ENCODE data around the gene FDXACB1.

The FDXACB1 gene

DNA sequence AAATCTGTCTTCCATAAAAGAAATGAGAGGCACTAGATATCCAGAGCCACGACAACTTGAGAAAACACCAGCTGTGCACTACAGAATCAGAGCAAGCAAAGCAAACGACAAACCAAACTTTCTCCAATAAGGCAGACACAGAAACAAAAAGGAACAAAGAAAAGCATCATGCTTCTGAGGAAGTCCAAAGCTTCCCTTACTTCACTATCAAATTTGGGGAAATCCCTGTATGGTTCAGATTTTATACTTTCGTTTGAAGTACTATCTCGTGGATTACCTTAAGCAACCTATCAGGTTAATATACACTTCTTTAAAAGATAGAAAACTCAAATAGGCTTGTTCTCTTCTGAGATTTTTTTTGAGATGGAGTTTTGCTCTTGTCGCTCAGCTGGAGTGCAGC, 35.3 kb downstream of the FDXACB1 start:
- H3K9me3 ChIP-seq (ENCODE audit: severe bottlenecking), result no peaks in the 10 kb centered on the region
- TF ChIP-seq, protein P1, sequence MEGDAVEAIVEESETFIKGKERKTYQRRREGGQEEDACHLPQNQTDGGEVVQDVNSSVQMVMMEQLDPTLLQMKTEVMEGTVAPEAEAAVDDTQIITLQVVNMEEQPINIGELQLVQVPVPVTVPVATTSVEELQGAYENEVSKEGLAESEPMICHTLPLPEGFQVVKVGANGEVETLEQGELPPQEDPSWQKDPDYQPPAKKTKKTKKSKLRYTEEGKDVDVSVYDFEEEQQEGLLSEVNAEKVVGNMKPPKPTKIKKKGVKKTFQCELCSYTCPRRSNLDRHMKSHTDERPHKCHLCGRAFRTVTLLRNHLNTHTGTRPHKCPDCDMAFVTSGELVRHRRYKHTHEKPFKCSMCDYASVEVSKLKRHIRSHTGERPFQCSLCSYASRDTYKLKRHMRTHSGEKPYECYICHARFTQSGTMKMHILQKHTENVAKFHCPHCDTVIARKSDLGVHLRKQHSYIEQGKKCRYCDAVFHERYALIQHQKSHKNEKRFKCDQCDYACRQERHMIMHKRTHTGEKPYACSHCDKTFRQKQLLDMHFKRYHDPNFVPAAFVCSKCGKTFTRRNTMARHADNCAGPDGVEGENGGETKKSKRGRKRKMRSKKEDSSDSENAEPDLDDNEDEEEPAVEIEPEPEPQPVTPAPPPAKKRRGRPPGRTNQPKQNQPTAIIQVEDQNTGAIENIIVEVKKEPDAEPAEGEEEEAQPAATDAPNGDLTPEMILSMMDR (IDR thresholded peaks at IDR 0.05; ENCODE audit: poor library complexity, severe bottlenecking), result no peak
- H3K27me3 ChIP-seq (ENCODE audit: insufficient read depth, poor library complexity, severe bottlenecking), result no peaks in the 10 kb centered on the region
- no peak overlapping the region for H3K4me3 ChIP-seq (ENCODE audit: severe bottlenecking)
- peaks cover 23% of the 10 kb centered on the region for H3K4me1 ChIP-seq (ENCODE audit: insufficient read depth, poor library complexity, severe bottlenecking)
- ATAC-seq (ENCODE audit: low read depth) (no peak), DNase-seq (ENCODE audit: low spot score) (no peak)
- no peak overlapping the region for H3K27ac ChIP-seq (ENCODE audit: poor library complexity, severe bottlenecking)
- H3K36me3 ChIP-seq (ENCODE audit: low read depth), result peaks cover 38% of the 10 kb centered on the region

DNA sequence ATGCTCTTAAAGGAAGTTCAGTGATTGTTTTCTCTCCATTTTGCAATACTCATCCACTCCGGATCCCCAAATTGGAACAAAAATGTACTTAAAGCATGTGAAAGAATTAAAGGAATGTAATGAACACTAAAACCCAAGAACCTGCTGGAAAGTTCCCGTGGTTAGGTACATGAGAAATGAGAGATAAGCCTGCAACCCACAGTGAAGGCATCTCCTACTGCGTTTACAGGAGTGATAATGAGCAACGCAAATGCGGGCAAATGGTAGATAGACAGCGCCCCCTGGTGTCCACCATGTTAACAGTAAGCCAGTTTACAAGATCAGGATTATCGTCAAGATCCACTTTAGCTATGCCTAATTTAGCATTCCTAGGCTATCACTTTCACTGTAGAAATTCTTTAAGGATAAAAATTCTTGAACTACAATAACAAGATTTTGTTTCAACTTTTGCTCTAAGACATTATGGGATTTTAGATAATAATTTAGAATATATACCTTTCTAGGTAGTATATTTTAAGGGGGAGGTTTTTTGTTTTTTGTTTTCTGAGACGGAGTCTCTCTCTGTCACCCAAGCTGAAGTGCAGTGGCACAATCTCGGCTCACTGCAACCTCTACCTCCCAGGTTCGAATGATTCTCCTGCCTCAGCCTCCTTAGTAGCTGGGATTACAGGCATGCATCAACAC, 37.5 kb downstream of the FDXACB1 start:
- DNase-seq (ENCODE audit: low spot score) (peak; percentile 68), ATAC-seq (ENCODE audit: low read depth) (peak; percentile 74)
- peaks cover 51% of the 10 kb centered on the region for H3K36me3 ChIP-seq (ENCODE audit: low read depth)
- H3K27me3 ChIP-seq (ENCODE audit: insufficient read depth, poor library complexity, severe bottlenecking), result no peaks in the 10 kb centered on the region
- H3K4me3 ChIP-seq (ENCODE audit: severe bottlenecking), result no peak overlapping the region
- H3K4me1 ChIP-seq (ENCODE audit: insufficient read depth, poor library complexity, severe bottlenecking), result peaks cover 14% of the 10 kb centered on the region
- TF ChIP-seq, protein P1 (IDR thresholded peaks at IDR 0.05; ENCODE audit: poor library complexity, severe bottlenecking), result peak; percentile 95
- no peak overlapping the region for H3K27ac ChIP-seq (ENCODE audit: poor library complexity, severe bottlenecking)
- no peaks in the 10 kb centered on the region for H3K9me3 ChIP-seq (ENCODE audit: severe bottlenecking)

DNA sequence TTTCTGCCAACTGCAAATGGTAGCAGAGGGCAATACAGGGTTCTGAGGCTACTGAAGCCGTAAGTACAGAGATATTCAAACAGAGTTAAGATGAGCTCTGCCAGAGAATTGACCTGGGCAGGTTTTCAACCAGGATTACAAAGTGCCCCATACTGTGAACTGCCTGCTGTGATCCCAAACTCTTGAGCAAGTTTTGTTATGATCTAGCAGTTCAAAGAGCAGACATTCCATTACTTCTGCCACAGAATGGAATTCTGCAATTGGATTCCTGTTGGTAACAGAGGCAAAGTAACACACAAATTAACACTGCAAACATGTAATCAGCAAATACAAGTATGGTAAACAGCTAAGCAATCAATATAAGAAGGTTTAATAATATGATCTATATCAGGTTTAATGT, 38.8 kb downstream of the FDXACB1 start:
- peaks cover 64% of the 10 kb centered on the region for H3K36me3 ChIP-seq (ENCODE audit: low read depth)
- no peak for ATAC-seq (ENCODE audit: low read depth)
- TF ChIP-seq, protein P1 (IDR thresholded peaks at IDR 0.05; ENCODE audit: poor library complexity, severe bottlenecking), result no peak

DNA sequence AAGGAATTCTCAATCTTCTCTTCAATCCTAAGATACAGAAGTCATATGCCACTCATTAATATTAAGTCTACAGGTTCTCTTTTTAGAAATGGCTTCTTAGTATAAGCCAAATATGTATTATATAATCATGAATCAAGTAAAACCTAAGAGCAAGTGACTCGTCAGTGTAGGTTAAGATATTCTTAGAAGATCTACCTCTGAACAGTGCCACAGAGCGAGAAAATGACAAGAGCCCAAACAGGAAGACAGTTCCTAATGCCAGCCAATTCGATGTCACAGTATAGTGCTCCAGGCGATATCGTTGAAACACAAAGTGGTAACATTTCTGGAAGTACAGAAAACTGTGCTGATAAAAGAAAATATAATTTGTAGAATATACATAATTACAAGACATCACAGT, 40.9 kb downstream of the FDXACB1 start:
- Histone ChIP-seq H3K27me3 (ENCODE audit: insufficient read depth, poor library complexity, severe bottlenecking) (no peaks in the 10 kb centered on the region), H3K27ac (ENCODE audit: poor library complexity, severe bottlenecking) (no peak overlapping the region), H3K9me3 (ENCODE audit: severe bottlenecking) (no peaks in the 10 kb centered on the region), H3K4me1 (ENCODE audit: insufficient read depth, poor library complexity, severe bottlenecking) (no peaks in the 10 kb centered on the region), H3K36me3 (ENCODE audit: low read depth) (peaks cover 61% of the 10 kb centered on the region), H3K4me3 (ENCODE audit: severe bottlenecking) (no peak overlapping the region)
- DNase-seq (ENCODE audit: low spot score) (no peak), ATAC-seq (ENCODE audit: low read depth) (no peak)
- TF ChIP-seq, protein P1 (IDR thresholded peaks at IDR 0.05; ENCODE audit: poor library complexity, severe bottlenecking), result no peak

More for the DNA sequence above, 38.8 kb downstream of the FDXACB1 start:
- H3K4me1 ChIP-seq (ENCODE audit: insufficient read depth, poor library complexity, severe bottlenecking), result no peaks in the 10 kb centered on the region
- H3K4me3 ChIP-seq (ENCODE audit: severe bottlenecking), result no peak overlapping the region
- H3K9me3 ChIP-seq (ENCODE audit: severe bottlenecking), result no peaks in the 10 kb centered on the region
- no peak for DNase-seq (ENCODE audit: low spot score)
- no peak overlapping the region for H3K27ac ChIP-seq (ENCODE audit: poor library complexity, severe bottlenecking)
- no peaks in the 10 kb centered on the region for H3K27me3 ChIP-seq (ENCODE audit: insufficient read depth, poor library complexity, severe bottlenecking)

DNA sequence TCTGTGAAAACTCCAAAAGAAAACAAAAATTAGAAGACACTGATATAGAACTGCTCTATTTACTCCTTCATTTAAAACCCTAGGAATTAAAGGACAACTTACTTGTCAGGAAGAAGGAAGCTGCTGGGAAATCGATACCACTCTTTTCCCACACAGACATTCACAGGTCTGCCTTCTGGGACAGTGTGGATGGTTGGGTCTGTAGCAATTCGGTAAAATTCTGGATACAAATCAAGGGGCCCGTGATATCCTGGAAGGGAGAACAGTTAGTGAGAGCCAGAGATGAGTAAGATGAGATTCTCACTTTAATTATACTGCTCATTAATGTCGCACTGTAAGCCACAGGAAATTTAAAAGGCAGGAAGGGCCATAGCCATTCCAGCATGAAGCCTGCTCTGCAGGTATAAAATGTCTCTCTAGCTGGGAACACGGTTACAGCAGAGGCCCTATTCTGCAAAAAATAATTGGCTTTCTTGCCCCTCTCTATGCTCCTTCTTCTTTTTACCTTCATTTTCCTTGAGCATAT, 41.5 kb downstream of the FDXACB1 start:
- TF ChIP-seq, protein P1 (IDR thresholded peaks at IDR 0.05; ENCODE audit: poor library complexity, severe bottlenecking), result no peak
- H3K4me1 ChIP-seq (ENCODE audit: insufficient read depth, poor library complexity, severe bottlenecking), result no peaks in the 10 kb centered on the region
- H3K9me3 ChIP-seq (ENCODE audit: severe bottlenecking), result no peaks in the 10 kb centered on the region
- H3K36me3 ChIP-seq (ENCODE audit: low read depth), result peaks cover 59% of the 10 kb centered on the region
- no peak overlapping the region for H3K27ac ChIP-seq (ENCODE audit: poor library complexity, severe bottlenecking)
- no peaks in the 10 kb centered on the region for H3K27me3 ChIP-seq (ENCODE audit: insufficient read depth, poor library complexity, severe bottlenecking)
- ATAC-seq (ENCODE audit: low read depth), result no peak
- no peak for DNase-seq (ENCODE audit: low spot score)
- H3K4me3 ChIP-seq (ENCODE audit: severe bottlenecking), result no peak overlapping the region

Measured in RWPE2 (cell line).